AG08396 (cell line): ENCODE results near the gene TMEM190.
"Not testable (repeated sequence)": the region's sequence is repeated elsewhere in the genome, so short reads cannot be mapped to it uniquely, and the experiment has no call there.

Source experiments
- DNase-seq: peaks from one replicate; pipeline ENCODE4 v3.0.0; 2012; ENCODE audit warnings: low spot score, mixed read lengths

Gene TMEM190

GRCh38 chr19:55421281-55421680 is 44.7 kb downstream of the TMEM190 start:
- DNase-seq, result not testable (repeated sequence)

- DNase-seq, result no peak
These were observed 46.8 kb downstream of the TMEM190 start for GRCh38 chr19:55423225-55424005.

GRCh38 chr19:55424518-55424917 is 47.9 kb downstream of the TMEM190 start:
- DNase-seq, result no peak

GRCh38 chr19:55426042-55426441 is 49.4 kb downstream of the TMEM190 start:
- DNase-seq, result no peak
